Tracheal epithelial cell (primary cell): ENCODE measurements around the gene GRB7. TPM values are rescaled to one million over a fixed set of nuclear protein-coding genes. Genes with fewer than 3 reads are reported as not detected.

ENCODE experiments used
- total RNA-seq: library from RNA; depleted of rRNA; stranded (reverse); fragments of >200 nt; gene quantifications from 2 replicates; pipeline ENCODE4 v1.2.1, GENCODE V29; 2014

GRB7 gene
- total RNA-seq = 8.3 and 19.0 TPM in 2 replicates

DNA sequence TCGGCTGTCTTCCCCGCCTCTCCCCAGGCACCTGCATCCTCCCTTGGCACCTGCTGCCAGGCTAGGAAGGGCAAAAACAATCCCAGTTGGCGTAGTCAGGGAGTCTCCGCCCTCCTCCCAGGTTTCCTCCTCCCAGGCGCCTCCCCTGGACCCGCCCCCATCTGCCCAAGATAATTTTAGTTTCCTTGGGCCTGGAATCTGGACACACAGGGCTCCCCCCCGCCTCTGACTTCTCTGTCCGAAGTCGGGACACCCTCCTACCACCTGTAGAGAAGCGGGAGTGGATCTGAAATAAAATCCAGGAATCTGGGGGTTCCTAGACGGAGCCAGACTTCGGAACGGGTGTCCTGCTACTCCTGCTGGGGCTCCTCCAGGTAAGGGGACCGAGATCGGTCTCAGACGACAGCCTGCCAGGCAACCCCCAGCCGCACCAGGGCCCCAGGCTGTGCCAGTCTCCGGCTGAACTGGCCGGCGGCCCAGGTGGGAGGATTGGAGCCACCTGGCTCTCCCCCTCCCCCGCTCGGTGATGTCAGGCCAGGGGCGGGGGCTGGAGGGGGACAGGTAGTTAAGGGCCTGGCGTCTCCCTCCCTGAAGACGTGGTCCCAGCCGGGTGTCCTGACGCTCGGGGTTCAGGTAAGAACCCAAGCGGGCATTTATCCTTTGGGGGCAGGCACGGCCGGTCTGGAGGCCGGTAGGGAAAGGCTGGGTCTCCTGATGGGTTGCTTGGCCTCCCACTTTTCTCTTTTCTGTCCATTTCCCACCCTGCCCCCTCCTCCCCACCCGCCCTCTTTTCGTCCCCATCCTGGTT is at the start of gene GRB7:
Gene GRB7 (plus strand): TSS at position 179 of the 808 bp plus-strand sequence. CDS start 4,364 bp downstream, outside the sequence.

GRCh38 chr17:39699818-39700147 is 38.0 kb upstream of the GRB7 start, which contains the start of gene ERBB2:
TSS of gene ERBB2 (plus strand) at chr17:39700064. CDS start at chr17:39700239, 175 bp downstream.

DNA sequence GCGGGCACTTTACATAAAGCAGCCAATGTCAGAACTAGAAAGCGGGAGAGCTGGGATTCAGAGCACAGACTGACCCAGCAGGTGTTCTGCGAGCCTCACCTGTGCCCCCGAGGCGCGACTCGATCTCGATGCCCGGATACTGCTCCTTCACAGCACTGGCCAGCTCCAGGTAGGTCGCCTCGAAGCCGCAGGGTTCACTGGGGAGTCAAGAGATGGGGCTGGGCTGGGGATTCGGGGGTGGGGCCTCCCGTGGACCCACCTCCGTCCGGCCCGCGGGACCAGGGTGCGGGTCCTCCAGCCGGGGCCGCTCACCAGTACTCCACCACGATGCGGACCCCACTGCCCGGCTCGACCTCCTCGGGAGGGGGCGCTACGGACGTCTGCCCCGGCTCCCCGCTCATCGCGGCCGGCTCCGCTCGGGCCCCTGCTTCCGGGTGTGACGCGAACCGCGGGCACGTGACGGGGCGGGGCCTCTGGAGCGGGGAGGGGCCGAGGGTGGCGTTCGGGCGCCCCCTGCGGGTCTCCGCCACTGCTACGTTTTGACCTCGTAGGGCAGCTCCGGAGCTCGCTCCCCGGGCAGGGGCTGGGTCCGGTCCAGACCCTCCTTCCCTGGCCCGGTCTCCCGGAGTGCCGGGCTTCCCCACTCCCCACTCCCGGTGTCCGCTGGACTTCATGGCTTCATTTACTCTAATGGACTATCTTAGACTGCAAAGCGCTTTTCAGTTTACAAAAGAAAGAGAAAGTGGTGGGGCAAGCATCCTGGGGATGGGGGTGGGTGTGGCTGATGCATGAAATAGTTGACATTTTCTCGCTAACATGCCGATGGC is 7.4 kb upstream of the GRB7 start, which contains the start of gene MIEN1:
Gene MIEN1 (minus strand): TSS at position 438 of the 827 bp plus-strand sequence. CDS start 37 bp downstream, at position 401.

Other genes with a start within 250 kb of the GRB7 start
- not detected in 2 replicates for gene NEUROD2, start 130.0 kb upstream of the GRB7 start, total RNA-seq
- under 0.01 and 0.43 TPM in 2 replicates for gene PPP1R1B, start 111.0 kb upstream of the GRB7 start, total RNA-seq
- gene STARD3, start 100.8 kb upstream of the GRB7 start, total RNA-seq = 28.7 and 35.8 TPM in 2 replicates
- 0.21 TPM in 1 of 2 replicates, not detected in the other for gene TCAP, start 72.6 kb upstream of the GRB7 start, total RNA-seq
- not detected in 2 replicates for gene PNMT, start 69.5 kb upstream of the GRB7 start, total RNA-seq
- gene PGAP3, start 49.9 kb upstream of the GRB7 start, total RNA-seq = 9.6 and 11.5 TPM in 2 replicates
- gene ERBB2, start 37.9 kb upstream of the GRB7 start, total RNA-seq = 36.6 and 51.4 TPM in 2 replicates
- gene MIEN1, start 7.4 kb upstream of the GRB7 start, total RNA-seq = 13.0 and 14.7 TPM in 2 replicates
- gene IKZF3, start 126.4 kb downstream of the GRB7 start, total RNA-seq = under 0.01 TPM in 1 of 2 replicates, not detected in the other
- not detected in 2 replicates for gene ZPBP2, start 130.3 kb downstream of the GRB7 start, total RNA-seq
- gene GSDMB, start 180.7 kb downstream of the GRB7 start, total RNA-seq = 2.4 and 2.8 TPM in 2 replicates
- gene ORMDL3, start 189.7 kb downstream of the GRB7 start, total RNA-seq = 40.1 and 44.1 TPM in 2 replicates
- not detected in 2 replicates for gene LRRC3C, start 189.8 kb downstream of the GRB7 start, total RNA-seq
- gene GSDMA, start 225.1 kb downstream of the GRB7 start, total RNA-seq = 0.72 TPM in 1 of 2 replicates, not detected in the other
- 102 and 105 TPM in 2 replicates for gene PSMD3, start 242.9 kb downstream of the GRB7 start, total RNA-seq